PFSK-1 (cell line): ENCODE results near the gene SCRT2. TPM values are rescaled to one million over a fixed set of nuclear protein-coding genes. Genes with fewer than 3 reads are reported as not detected.

Experiments
- FOXP2 ChIP-seq: optimal IDR thresholded peaks from 2 replicates; pipeline ENCODE3; 2011; ENCODE audit warnings: borderline replicate concordance, control low read depth, inconsistent platforms; ENCODE audit not compliant: insufficient read depth; ENCODE audit errors: extremely low read length, extremely low read depth
- POLR2AphosphoS5 ChIP-seq: IDR thresholded peaks from 2 replicates; pipeline ENCODE4 v1.6.1; 2012; ENCODE audit warnings: low read depth, mild to moderate bottlenecking, control low read depth, low read length, moderate library complexity
- REST ChIP-seq, 2 experiments: IDR thresholded peaks; 2 replicates each; pipeline versions ENCODE4 v1.6.1 to v1.8.0; 2011 to 2012; ENCODE audit warnings: low read depth in 2 of 2, low read length in 2 of 2, control low read depth in 1 of 2, inconsistent platforms in 1 of 2, mild to moderate bottlenecking in 1 of 2, moderate library complexity in 1 of 2; ENCODE audit not compliant: insufficient read depth in 1 of 2
- SIN3A ChIP-seq: IDR thresholded peaks from 2 replicates; pipeline ENCODE4 v1.6.1; 2012; ENCODE audit warnings: mild to moderate bottlenecking, low read length, moderate library complexity, borderline replicate concordance; ENCODE audit not compliant: insufficient read depth
- TAF1 ChIP-seq: IDR thresholded peaks from 2 replicates; pipeline ENCODE4 v1.6.1; 2012; ENCODE audit warnings: low read length, control low read depth, borderline replicate concordance; ENCODE audit not compliant: insufficient read depth
- polyA plus RNA-seq: library from polyadenylated mRNA; unstranded; fragments of >200 nt; gene quantifications from one replicate; pipeline ENCODE4 v1.2.1, GENCODE V29; 2012; ENCODE audit warnings: low read depth, missing spikeins; ENCODE audit not compliant: insufficient read length

SCRT2 gene
- not detected for polyA plus RNA-seq

DNA sequence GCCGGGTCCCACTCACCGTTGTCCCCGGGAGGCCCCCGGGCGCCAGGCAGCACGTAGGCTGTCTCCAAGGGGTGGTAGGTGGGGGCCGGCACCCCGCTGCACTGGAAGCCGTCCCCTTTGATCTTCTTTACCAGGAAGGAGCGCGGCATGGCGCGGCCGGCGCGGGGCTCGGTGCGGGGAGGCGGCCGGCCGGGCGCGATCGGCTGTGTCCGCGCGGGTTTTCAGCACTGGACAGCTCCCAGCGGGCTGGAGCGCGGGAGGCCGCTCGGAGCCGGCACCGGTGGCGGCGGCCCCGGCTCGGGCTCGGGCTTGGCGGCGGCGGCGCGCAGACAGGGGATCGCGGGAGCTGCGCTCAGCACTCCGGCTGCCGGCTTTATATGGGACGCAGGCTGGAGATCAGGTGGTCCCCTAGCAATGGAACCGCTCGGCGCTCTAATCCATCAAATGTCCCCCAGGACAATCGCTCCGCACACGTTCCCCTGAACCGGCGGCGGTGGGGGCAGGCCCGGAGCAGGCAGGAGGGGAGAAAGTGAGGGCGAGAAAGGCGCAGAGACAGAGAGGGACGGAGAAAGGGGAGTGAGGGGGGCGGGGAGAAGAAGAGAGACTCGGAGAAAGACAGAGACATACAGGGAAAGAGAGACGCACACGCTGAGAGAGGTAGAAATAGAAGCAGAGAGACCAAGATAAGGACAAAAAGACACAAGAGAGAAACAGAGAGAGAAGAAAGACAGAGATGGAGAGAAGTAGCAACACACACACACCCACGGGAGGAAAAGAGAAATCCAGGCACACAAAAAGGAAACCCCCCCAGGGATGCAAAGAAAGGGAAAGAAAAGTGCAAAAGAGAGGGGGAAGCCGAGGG lies at the start of gene SCRT2:
TSS of gene SCRT2 (minus strand) at position 350 of the 862 bp plus-strand sequence. CDS start at position 149, 201 bp downstream.
- TF ChIP-seq SIN3A, result peak; percentile 40; the same call in 1 of the 2 replicates
- no peak for TF ChIP-seq POLR2AphosphoS5
- peak; percentile 90 to 98 for TF ChIP-seq REST (IDR thresholded peaks at IDR 0.05; ENCODE audit: insufficient read depth in 1 of 2, low read depth in 2 of 2, low read length in 2 of 2)

DNA sequence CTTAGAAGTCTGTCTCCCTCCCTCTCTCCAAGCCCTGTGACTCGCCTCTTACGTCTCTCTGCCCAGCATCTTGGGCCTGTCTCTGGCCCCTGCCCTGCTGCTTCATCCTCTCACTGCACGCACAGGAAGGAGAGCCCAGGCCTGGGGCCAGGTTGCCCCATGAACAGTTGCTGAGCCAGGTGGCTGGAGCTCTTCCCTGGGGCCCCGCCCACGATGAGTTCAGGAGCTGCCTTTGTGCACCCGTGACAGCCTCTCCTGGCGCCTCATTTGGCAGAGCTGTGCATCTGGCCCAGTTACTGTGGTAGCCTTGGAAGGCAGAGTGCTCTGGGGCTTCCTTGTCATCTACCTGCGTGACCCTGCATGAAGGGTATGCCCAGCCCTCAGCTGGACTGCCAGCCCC lies 48.2 kb upstream of the SCRT2 start:
- TF ChIP-seq FOXP2 (no peak), REST (IDR thresholded peaks at IDR 0.05; ENCODE audit: insufficient read depth in 1 of 2, low read depth in 2 of 2, low read length in 2 of 2) (no peak), SIN3A (no peak), TAF1 (no peak), POLR2AphosphoS5 (no peak)

- TF ChIP-seq SIN3A (no peak), POLR2AphosphoS5 (no peak), REST (IDR thresholded peaks at IDR 0.05; ENCODE audit: insufficient read depth in 1 of 2, low read depth in 2 of 2, low read length in 2 of 2) (no peak)
Observed at GRCh38 chr20:722822-723644, 47.4 kb upstream of the SCRT2 start.

DNA sequence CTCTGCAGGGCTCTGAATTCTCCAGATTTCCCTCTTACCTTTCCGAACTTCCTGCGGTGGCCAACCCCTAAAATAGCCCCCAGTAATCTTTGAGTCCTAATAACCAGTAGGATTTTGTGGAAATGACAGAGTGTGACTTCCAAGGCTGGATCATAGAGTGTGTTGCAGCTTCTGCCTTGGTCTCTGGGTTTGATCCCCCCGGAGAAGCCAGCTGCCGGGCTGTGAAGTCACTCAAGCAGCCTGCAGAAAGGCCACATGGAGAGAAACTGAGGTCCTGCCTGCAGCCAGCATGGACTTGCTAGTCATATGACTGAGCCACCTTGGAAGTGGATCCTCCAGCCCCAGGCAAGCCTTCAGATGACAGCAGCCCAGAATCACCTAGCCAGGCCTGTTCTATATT lies 46.3 kb upstream of the SCRT2 start:
- TF ChIP-seq TAF1 (no peak), POLR2AphosphoS5 (no peak), FOXP2 (no peak), REST (IDR thresholded peaks at IDR 0.05; ENCODE audit: insufficient read depth in 1 of 2, low read depth in 2 of 2, low read length in 2 of 2) (no peak), SIN3A (no peak)
